ENCODE results near the gene ZFAND5.

The ZFAND5 gene, protein sequence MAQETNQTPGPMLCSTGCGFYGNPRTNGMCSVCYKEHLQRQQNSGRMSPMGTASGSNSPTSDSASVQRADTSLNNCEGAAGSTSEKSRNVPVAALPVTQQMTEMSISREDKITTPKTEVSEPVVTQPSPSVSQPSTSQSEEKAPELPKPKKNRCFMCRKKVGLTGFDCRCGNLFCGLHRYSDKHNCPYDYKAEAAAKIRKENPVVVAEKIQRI

DNA sequence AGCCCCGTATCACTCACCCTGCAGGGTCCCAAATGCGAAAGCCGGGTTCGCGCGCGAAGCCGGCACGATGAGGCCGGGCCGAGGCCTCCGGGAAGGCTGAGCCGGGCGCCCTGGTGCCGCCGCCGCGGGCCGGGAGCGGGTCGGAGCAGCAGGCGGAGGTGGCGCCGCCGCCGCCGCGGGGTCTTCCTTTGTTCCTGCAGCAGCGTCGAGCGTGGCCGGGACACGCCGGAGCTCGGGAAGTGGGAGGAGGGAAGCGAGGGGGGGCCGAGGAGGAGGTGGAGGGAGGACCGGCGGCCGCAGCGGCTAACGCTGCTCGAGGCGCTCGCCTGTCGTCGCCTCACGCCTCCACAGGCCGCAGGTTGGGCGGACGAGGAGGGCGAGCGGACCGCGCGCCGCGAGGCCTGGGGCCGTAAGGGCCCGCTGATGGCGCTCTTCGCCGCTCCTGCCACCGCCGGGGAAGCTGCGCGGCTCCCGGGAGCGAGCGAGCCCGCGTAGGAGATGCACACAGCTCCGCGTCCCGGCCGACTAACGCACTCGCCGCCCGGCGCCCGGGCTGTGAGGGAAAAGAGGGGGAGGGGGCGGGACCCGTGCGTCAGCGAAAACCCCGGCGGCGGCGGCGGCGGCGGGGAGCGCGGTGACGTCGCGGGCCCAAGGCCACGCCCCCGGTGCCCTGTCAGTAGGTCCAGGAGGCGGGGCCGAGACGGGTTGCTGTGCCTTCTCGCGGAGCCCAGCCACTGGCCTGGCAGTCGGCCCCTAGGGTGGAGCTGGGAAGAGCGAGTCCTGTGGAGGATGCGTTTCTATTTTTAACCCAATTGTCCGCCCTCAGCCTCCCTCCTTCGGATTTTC is at the start of gene ZFAND5:
Gene ZFAND5 (minus strand): TSS at position 530 of the 846 bp plus-strand sequence. CDS start 4,430 bp downstream, outside the sequence.
- TF ChIP-seq, protein P1, sequence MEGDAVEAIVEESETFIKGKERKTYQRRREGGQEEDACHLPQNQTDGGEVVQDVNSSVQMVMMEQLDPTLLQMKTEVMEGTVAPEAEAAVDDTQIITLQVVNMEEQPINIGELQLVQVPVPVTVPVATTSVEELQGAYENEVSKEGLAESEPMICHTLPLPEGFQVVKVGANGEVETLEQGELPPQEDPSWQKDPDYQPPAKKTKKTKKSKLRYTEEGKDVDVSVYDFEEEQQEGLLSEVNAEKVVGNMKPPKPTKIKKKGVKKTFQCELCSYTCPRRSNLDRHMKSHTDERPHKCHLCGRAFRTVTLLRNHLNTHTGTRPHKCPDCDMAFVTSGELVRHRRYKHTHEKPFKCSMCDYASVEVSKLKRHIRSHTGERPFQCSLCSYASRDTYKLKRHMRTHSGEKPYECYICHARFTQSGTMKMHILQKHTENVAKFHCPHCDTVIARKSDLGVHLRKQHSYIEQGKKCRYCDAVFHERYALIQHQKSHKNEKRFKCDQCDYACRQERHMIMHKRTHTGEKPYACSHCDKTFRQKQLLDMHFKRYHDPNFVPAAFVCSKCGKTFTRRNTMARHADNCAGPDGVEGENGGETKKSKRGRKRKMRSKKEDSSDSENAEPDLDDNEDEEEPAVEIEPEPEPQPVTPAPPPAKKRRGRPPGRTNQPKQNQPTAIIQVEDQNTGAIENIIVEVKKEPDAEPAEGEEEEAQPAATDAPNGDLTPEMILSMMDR (IDR thresholded peaks at IDR 0.05), result no peak

DNA sequence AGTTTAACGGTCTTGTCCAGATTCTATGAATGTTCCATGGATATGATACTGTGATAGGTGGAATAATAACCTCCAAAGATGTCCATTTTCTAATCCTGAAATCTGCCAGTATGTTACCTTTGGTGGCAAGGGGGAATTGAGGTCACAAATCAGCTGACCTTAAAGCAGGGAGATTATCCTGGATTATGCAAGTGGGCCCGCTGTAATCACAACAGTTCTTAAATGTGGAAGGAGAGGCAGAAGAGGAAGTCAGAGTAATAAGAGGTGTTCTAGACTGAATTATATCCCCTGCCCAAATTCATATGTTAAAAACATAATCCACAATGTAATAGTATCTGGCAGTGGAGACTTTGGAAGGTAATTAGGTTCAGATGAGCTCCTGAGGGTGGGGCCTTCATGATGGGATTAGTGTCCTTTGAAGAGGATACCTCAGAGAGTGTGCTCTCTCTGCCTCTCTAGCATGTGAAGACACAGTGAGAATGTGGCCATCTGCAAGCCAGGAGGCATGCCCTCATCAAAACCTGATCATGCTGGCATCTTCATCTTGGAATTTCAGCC is 47.6 kb upstream of the ZFAND5 start:
- TF ChIP-seq, protein P1 (IDR thresholded peaks at IDR 0.05), result no peak

DNA sequence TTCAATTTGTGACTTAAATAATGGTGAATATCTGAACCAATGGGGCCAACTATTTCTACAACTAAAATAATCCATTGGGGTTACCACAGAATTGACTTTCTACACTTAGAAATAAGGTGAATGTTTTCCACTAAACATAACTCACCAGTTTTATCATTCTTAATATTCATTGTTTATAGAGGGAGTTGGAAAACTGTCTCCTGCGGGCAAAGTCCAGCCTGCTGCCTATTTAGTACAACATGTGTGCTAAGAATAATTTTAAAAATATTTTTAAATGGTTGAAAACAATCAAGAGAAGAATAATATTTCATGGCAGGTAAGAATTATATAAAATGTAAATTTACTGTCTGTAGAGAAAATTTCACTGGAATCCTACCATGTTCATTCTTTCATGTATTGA is 45.2 kb upstream of the ZFAND5 start:
- TF ChIP-seq, protein P1 (IDR thresholded peaks at IDR 0.05), result no peak

DNA sequence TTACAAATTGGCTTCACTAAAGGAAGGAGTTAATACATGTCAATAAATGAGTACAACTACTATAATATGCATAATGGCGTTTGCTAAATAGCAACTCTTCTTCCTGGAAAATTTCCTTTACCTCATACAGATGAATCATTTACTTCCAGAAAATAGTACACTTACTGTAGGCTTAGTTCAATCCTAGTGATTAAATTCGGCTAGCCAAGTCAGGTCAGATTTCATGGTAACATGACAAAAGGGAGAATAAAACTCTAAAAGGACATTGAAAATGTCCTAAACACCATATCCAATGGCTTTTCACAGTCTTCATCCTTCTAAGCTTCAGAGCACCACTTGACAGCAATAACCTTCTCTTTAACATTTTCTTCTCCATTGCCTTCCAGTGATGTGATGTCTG is 42.1 kb upstream of the ZFAND5 start:
- TF ChIP-seq, protein P1 (IDR thresholded peaks at IDR 0.05), result no peak

DNA sequence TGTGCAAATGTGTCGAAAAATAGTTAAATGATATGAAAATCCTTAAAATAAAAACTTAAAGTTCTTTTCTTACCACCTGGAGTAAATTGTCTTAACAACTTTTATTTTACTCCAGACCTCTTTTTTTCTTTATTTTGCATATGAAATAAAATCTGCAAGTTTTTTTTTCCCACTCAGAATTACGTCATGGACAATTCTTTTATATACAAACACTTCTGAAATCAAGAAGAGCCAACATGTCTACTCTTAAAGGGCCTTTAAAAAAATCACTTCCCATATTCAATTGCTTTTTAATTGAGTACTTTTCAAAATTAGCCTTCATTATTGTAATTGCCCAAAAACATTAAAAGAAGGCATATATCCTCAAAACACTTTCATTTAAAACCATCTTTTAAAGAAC is 37.7 kb upstream of the ZFAND5 start:
- TF ChIP-seq, protein P1 (IDR thresholded peaks at IDR 0.05), result no peak

DNA sequence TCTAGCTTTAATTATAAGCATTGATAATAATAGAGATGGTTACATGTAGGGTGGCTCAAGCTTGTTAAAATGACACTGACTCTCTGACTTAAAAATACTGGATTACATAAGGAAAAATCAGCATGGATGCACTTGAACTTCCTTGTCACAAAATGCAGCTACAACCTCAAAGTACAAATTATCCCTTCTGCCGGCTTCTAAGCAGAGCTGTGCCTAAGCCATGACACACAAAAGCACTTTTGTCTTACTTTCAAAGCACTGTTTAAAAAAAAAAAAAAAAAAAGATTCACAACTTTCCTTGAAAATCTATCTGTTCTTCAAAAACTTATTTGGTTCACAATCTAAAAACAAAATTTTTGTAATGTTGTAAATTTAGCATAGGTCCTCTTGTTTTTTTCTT is 36.4 kb upstream of the ZFAND5 start:
- TF ChIP-seq, protein P1 (IDR thresholded peaks at IDR 0.05), result no peak

DNA sequence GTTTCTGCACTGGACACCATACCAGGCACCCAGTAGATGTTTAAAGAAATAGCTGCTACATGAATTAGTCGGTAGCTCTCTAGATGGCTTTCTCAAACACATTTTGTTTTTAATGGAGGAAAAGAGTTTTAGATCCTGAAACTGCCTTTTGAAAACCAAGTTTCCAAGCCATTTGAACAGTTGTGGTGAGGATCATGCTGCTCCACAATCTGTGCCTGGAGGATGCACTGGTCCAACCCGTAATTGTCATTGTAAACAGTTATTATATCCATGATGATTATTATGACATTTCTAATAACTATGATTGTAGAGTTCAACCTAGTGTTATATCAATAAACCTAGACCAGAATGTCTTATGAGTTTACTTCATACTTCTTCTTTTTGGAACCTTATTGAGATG is 35.9 kb upstream of the ZFAND5 start:
- TF ChIP-seq, protein P1 (IDR thresholded peaks at IDR 0.05), result no peak

Measured in LNCAP (cell line).